ENCODE measurements around the gene MALT1.

- TF ChIP-seq, protein P1, sequence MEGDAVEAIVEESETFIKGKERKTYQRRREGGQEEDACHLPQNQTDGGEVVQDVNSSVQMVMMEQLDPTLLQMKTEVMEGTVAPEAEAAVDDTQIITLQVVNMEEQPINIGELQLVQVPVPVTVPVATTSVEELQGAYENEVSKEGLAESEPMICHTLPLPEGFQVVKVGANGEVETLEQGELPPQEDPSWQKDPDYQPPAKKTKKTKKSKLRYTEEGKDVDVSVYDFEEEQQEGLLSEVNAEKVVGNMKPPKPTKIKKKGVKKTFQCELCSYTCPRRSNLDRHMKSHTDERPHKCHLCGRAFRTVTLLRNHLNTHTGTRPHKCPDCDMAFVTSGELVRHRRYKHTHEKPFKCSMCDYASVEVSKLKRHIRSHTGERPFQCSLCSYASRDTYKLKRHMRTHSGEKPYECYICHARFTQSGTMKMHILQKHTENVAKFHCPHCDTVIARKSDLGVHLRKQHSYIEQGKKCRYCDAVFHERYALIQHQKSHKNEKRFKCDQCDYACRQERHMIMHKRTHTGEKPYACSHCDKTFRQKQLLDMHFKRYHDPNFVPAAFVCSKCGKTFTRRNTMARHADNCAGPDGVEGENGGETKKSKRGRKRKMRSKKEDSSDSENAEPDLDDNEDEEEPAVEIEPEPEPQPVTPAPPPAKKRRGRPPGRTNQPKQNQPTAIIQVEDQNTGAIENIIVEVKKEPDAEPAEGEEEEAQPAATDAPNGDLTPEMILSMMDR (IDR thresholded peaks at IDR 0.05; ENCODE audit: poor library complexity) = no peak
- no peak for TF ChIP-seq EZH2 (IDR thresholded peaks at IDR 0.05; ENCODE audit: borderline replicate concordance)
Measured at GRCh38 chr18:58669731-58670378, 1.4 kb upstream of the MALT1 start.

Measured in hepatocyte (in vitro differentiated cells).